ENCODE measurements around the gene FABP6. TPM values are rescaled to one million over a fixed set of nuclear protein-coding genes. Genes with fewer than 3 reads are reported as not detected.

Gene FABP6
- total and polyA plus RNA-seq, 9 of the 15 experiments (the other 6 are each of a cell fraction or from before 2014, with no cell fraction given): 0.11 to 0.33 (median 0.21) TPM; not detected in 4

GRCh38 chr5:160260881-160261815, 31.8 kb downstream of the FABP6 start (continued):
- peak; percentile 97 for TF ChIP-seq STAT5A (IDR thresholded peaks at IDR 0.05; ENCODE audit: borderline replicate concordance, low read length)
- TF ChIP-seq ARID1B (IDR thresholded peaks at IDR 0.05): peak; percentile 99
- TF ChIP-seq FOXO4 (CRISPR knock-in tag; IDR thresholded peaks at IDR 0.05): no peak
- peak; percentile 97 for TF ChIP-seq DPF2 (IDR thresholded peaks at IDR 0.05)
- peak; percentile 94 for TF ChIP-seq ETV1 (tag; conservative IDR thresholded peaks at IDR 0.05; ENCODE audit: low read depth)
- peak; percentile 99 for TF ChIP-seq ZNF589 (CRISPR knock-in tag; IDR thresholded peaks at IDR 0.05; ENCODE audit: low read depth)
- TF ChIP-seq RNF2 (IDR thresholded peaks at IDR 0.05): peak; percentile 96
- TF ChIP-seq ZNF12 (CRISPR knock-in tag; IDR thresholded peaks at IDR 0.05): no peak
- no peak for TF ChIP-seq ZNF586 (CRISPR knock-in tag; conservative IDR thresholded peaks at IDR 0.05)
- TF ChIP-seq USF2 (CRISPR knock-in tag; IDR thresholded peaks at IDR 0.05): no peak
- TF ChIP-seq ZNF3 (CRISPR knock-in tag; IDR thresholded peaks at IDR 0.05): no peak
- TF ChIP-seq RUNX1 (IDR thresholded peaks at IDR 0.05; ENCODE audit: low read depth): peak; percentile 97
- peak; percentile 53; the same call in 1 of the 2 replicates for TF ChIP-seq HBP1 (CRISPR knock-in tag; IDR thresholded peaks at IDR 0.05)
- TF ChIP-seq KLF10 (CRISPR knock-in tag; IDR thresholded peaks at IDR 0.05): no peak
- peak; percentile 86 for TF ChIP-seq HDAC2 (IDR thresholded peaks at IDR 0.05)
- TF ChIP-seq ZNF143 (CRISPR knock-in tag; IDR thresholded peaks at IDR 0.05): no peak
- peak in 1 of 2 experiments; percentile 77; a peak in 1 of 4 replicates for TF ChIP-seq SRF (CRISPR knock-in tag; IDR thresholded peaks at IDR 0.05)
- peak; percentile 97 for TF ChIP-seq CEBPG (CRISPR knock-in tag; IDR thresholded peaks at IDR 0.05)
- TF ChIP-seq CEBPG (tag; conservative IDR thresholded peaks at IDR 0.05 in 1 of 2, IDR thresholded peaks at IDR 0.05 in 1 of 2): peak; percentile 30 to 49; a peak in 2 of 4 replicates
- peak; percentile 96 for TF ChIP-seq CC2D1A (IDR thresholded peaks at IDR 0.05)
- TF ChIP-seq BMI1 (IDR thresholded peaks at IDR 0.05; ENCODE audit: low read length): no peak
- peak; percentile 96 for TF ChIP-seq LEF1 (IDR thresholded peaks at IDR 0.05)
- peak; percentile 95 for TF ChIP-seq FOXM1 (IDR thresholded peaks at IDR 0.05; ENCODE audit: low read depth)
- TF ChIP-seq FOXM1 (CRISPR knock-in tag; IDR thresholded peaks at IDR 0.05; ENCODE audit: low read depth): no peak
- TF ChIP-seq ZNF197 (CRISPR knock-in tag; IDR thresholded peaks at IDR 0.05; ENCODE audit: low read depth): peak; percentile 95
- TF ChIP-seq ZNF644 (tag; IDR thresholded peaks at IDR 0.05; ENCODE audit: low read depth): peak; percentile 98
- TF ChIP-seq KDM5B (IDR thresholded peaks at IDR 0.05; ENCODE audit: insufficient replicate concordance, low read depth, low read length): peak; percentile 48
- TF ChIP-seq CBFA2T2 (conservative IDR thresholded peaks at IDR 0.05): peak; percentile 100

Measured in K562 (cell line).